GM12878 (cell line): ENCODE measurements around the gene PRPS1. TPM values are rescaled to one million over a fixed set of nuclear protein-coding genes. Genes with fewer than 3 reads are reported as not detected.

Experiments
- ATAC-seq: fragments of 200-7000 bp; cut with Tn5 transposase; 3 replicates; pipeline ENCODE4 v1.9.1; 2020; ENCODE audit warnings: mild to moderate bottlenecking, moderate library complexity
- BruUV-seq: library from RNA; stranded (reverse); fragments of 400-500 nt; replicated peaks from 2 replicates; lab custom pipeline; 2021; lab: Mats Ljungman, UMichigan
- CTCF ChIA-PET: fragments of 300-600 bp; sonication (Branson Sonifier 250); formaldehyde crosslinking; extraction: SDS; loops from one replicate; lab custom pipeline; 2021; ENCODE audit warnings: inconsistent platforms; lab: Yijun Ruan, JAX
- POLR2A ChIA-PET: fragments of 350-600 bp; formaldehyde crosslinking; extraction: SDS; loops from one replicate; lab custom pipeline; 2021; ENCODE audit warnings: inconsistent platforms; lab: Charles Lee
- RAD21 ChIA-PET: fragments of 300-600 bp; sonication (Branson Sonifier 250); formaldehyde crosslinking; loops from one replicate; lab custom pipeline; 2023; ENCODE audit warnings: antibody characterized with exemption; ENCODE audit not compliant: unreplicated experiment; lab: Charles Lee
- SMC1A ChIA-PET: fragments of 300-600 bp; sonication (Branson Sonifier 250); formaldehyde crosslinking; loops from one replicate; lab custom pipeline; 2023; ENCODE audit not compliant: unreplicated experiment, uncharacterized antibody; lab: Charles Lee
- DNase-seq: peaks from one replicate; pipeline ENCODE4 v3.0.0-alpha.2; 2011; ENCODE audit warnings: low read depth, low spot score
- FAIRE-seq: peaks from 3 replicates; lab custom pipeline; 2011; peaks lifted over from hg19 to GRCh38; lab: Jason Lieb, UNC
- H2AFZ ChIP-seq: 2 replicates; pipeline ENCODE4 v1.6.0; 2011; ENCODE audit warnings: low read depth, low read length, control low read depth; ENCODE audit not compliant: control insufficient read depth
- H3K27ac ChIP-seq: 2 replicates; pipeline ENCODE4 v1.5.1; 2011; ENCODE audit warnings: control low read depth; ENCODE audit not compliant: control insufficient read depth, insufficient read depth
- H3K27me3 ChIP-seq, 2 experiments: replicated peaks in 1 of 2; 2 replicates each; pipeline versions ENCODE4 v1.6.0 to v1.6.1; 2011; ENCODE audit warnings: low read length in 1 of 2; ENCODE audit not compliant: control insufficient read depth in 2 of 2, insufficient read depth in 2 of 2
- H3K36me3 ChIP-seq, 2 experiments: 2 replicates each; pipeline ENCODE4 v1.5.1; 2011; ENCODE audit warnings: low read length in 1 of 2; ENCODE audit not compliant: control insufficient read depth in 2 of 2, insufficient read depth in 2 of 2
- H3K4me1 ChIP-seq: 2 replicates; pipeline ENCODE4 v1.6.1; 2011; ENCODE audit warnings: mild to moderate bottlenecking, low read length, moderate library complexity, mixed read lengths; ENCODE audit not compliant: control insufficient read depth, insufficient read depth
- H3K4me2 ChIP-seq: 2 replicates; pipeline ENCODE4 v1.6.0; 2011; ENCODE audit warnings: control low read depth; ENCODE audit not compliant: control insufficient read depth, insufficient read depth
- H3K4me3 ChIP-seq: fragments of 200-600 bp; sonication (generic); 2 replicates; pipeline ENCODE4 v1.5.1; 2016
- H3K79me2 ChIP-seq: 2 replicates; pipeline ENCODE4 v1.6.0; 2011; ENCODE audit warnings: low read length; ENCODE audit not compliant: control insufficient read depth, insufficient read depth
- H3K9ac ChIP-seq: 2 replicates; pipeline ENCODE4 v1.8.0; 2011; ENCODE audit warnings: low read length, control low read depth, mixed read lengths; ENCODE audit not compliant: control insufficient read depth, insufficient read depth
- H3K9me3 ChIP-seq: replicated peaks from 3 replicates; pipeline ENCODE4 v1.5.1; 2011; ENCODE audit warnings: mild to moderate bottlenecking, low read length; ENCODE audit not compliant: control insufficient read depth, insufficient read depth
- H4K20me1 ChIP-seq: 2 replicates; pipeline ENCODE4 v1.6.0; 2011; ENCODE audit not compliant: control insufficient read depth, insufficient read depth
- ATF2 ChIP-seq: IDR thresholded peaks from 2 replicates; pipeline ENCODE4 v1.6.1; 2012; ENCODE audit warnings: low read length, inconsistent platforms
- EZH2 ChIP-seq: IDR thresholded peaks from 2 replicates; pipeline ENCODE4 v1.6.1; 2012; ENCODE audit warnings: low read depth, mild to moderate bottlenecking, control low read depth, inconsistent platforms, low read length, borderline replicate concordance; ENCODE audit not compliant: control insufficient read depth
- HSF1 ChIP-seq: fragments of 150-350 bp; IDR thresholded peaks from 2 replicates; pipeline ENCODE4 v1.6.1; 2014; ENCODE audit warnings: mild to moderate bottlenecking, low read depth, low read length
- JUND ChIP-seq: IDR thresholded peaks from 2 replicates; pipeline ENCODE4 v1.6.1; 2012; ENCODE audit warnings: low read depth, mild to moderate bottlenecking, low read length, improper control_type of control experiment, moderate library complexity
- NFYA ChIP-seq: IDR thresholded peaks from 2 replicates; pipeline ENCODE4 v1.6.1; 2011; ENCODE audit warnings: low read depth, mild to moderate bottlenecking, low read length, improper control_type of control experiment, borderline replicate concordance
- NR2F1 ChIP-seq: fragments of 450-650 bp; conservative IDR thresholded peaks from 2 replicates; pipeline ENCODE4 v1.6.1; 2017; ENCODE audit warnings: mild to moderate bottlenecking
- SUPT20H ChIP-seq: IDR thresholded peaks from 2 replicates; pipeline ENCODE4 v1.6.1; 2011; ENCODE audit warnings: low read depth, mild to moderate bottlenecking, low read length, moderate library complexity, borderline replicate concordance; ENCODE audit not compliant: control insufficient read depth
- WGBS: methylation state at CpG from one replicate; pipeline ENCODE4 v1.1.6; 2016; ENCODE audit warnings: low lambda C conversion rate; ENCODE audit not compliant: insufficient replicate concordance, insufficient coverage; ENCODE audit errors: missing lambda C conversion rate; 5-methylcytosine and 5-hydroxymethylcytosine counted together
- in situ Hi-C: fragments of 300-500 bp; cut with MboI; formaldehyde crosslinking; loops from 9 replicates; pipeline ENCODE4 v1.14.3; 2018; ENCODE audit warnings: mixed read lengths
- intact Hi-C: fragments of 100-400 bp; cut with micrococcal nuclease; formaldehyde crosslinking; loops from one replicate; pipeline ENCODE4 v1.14.2; 2022; ENCODE audit not compliant: unreplicated experiment
- polyA plus RNA-seq, 11 experiments: library from polyadenylated mRNA; depleted of rRNA in 4 of 11; unstranded in 6 of 11; stranded (reverse) in 5 of 11; fragments of >200 nt; fragmentation: Nextera tagmentation in 4 of 11; fragmentation: Illumina TruSeq in 1 of 11; extraction: Ambion mirVana in 4 of 11; extraction: Trizol in 1 of 11; gene quantifications; 1 replicate in 1 of 11; 2 replicates in 10 of 11; pipeline versions ENCODE4 v1.2.1 to v1.2.3, GENCODE V29; 2011 to 2016; ENCODE audit warnings: inconsistent platforms in 2 of 11, missing spikeins in 2 of 11, low read depth in 1 of 11
- total RNA-seq, 4 experiments: library from RNA; depleted of rRNA in 3 of 4; stranded (reverse); fragments of >200 nt in 3 of 4; fragmentation: Illumina TruSeq in 1 of 4; extraction: Trizol in 1 of 4; gene quantifications; 2 replicates each; pipeline versions ENCODE4 v1.2.1 to v1.2.3, GENCODE V29; 2013 to 2021

PRPS1 gene
- total and polyA plus RNA-seq, 10 of the 15 experiments (the other 5 are each of a cell fraction or from before 2014, with no cell fraction given) = 26.5 to 86.5 (median 61.1) TPM

DNA sequence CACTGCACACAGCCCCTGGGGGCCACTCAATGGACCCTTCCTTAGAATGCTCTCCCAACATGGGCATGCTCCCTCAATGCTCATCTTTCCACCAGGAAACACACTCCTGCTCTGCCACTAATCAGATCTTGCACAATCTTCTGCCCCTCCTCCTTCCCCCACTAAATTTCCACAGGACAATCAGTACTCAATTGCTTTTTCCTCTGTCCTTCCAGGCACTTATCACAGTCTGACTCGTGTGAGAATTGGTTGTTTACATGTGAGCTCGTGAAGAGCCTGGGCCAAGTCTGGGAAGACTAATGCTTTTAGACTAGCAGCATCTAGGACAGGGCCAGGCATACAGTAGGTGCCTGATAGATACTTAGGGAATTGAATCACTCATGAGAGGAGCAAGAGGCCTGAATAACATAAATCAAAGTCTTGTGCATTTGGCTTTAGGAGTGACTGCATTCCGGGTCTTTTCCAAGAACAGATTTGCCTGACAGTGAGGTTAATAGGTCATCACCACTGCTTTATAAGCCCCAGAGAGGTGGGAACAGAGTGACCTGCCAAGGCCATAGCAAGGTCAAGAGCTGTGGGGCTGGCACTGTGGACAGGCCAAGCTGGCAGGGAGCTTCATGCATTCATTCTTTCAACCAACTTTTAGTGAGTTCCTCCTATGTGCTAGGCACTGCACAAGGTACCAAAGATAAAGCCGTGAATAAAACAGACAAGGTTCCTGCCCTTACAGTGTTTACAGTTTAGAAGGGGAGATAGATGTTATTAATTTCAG is 55.0 kb downstream of the PRPS1 start:
- H3K27me3 ChIP-seq = no peaks in the 10 kb centered on the region; a peak in 1 of 4 replicates
- no peak overlapping the region for H3K27ac ChIP-seq
- DNase-seq (no peak), FAIRE-seq (no peak), ATAC-seq (no peak)
- H3K9me3 ChIP-seq = no peaks in the 10 kb centered on the region
- no TSS peak for BruUV-seq
- WGBS = 58% methylated on average over 4 of the region's 4 CpGs
- intact Hi-C loops = no loop called here
- H3K36me3 ChIP-seq = no peaks in the 10 kb centered on the region
- H3K4me3 ChIP-seq = no peak overlapping the region
- peaks cover 24% of the 10 kb centered on the region for H3K4me1 ChIP-seq
- H4K20me1 ChIP-seq = no peaks in the 10 kb centered on the region
- no peak for TF ChIP-seq NFYA
- TF ChIP-seq SUPT20H = no peak
- no peak for TF ChIP-seq NR2F1
- TF ChIP-seq ATF2 = no peak
- no peak for TF ChIP-seq EZH2
- no peak for TF ChIP-seq JUND
- no peak for TF ChIP-seq HSF1
- no peak overlapping the region for H2AFZ ChIP-seq
- ChIA-PET RAD21 (interaction anchor here (1.3 to 2.3 kb wide), 3 partner anchors 9 to 32 kb away, joined by 3 to 8 read pairs (median 8); no protein-coding TSS in a partner anchor), SMC1A (interaction anchor here (0.9 to 5.9 kb wide), 3 partner anchors 29 to 46 kb away, joined by 3 to 42 read pairs (median 3); no protein-coding TSS in a partner anchor), CTCF (interaction anchor here (0.9 to 1.8 kb wide), 2 partner anchors 10 to 28 kb away, joined by 4 to 5 read pairs; no protein-coding TSS in a partner anchor), POLR2A (interaction anchor here (1.0 kb wide), 1 partner anchor 8 kb away, joined by 3 read pairs; no protein-coding TSS in a partner anchor)
- no peak overlapping the region for H3K4me2 ChIP-seq
- in situ Hi-C loops = no loop called here
- no peaks in the 10 kb centered on the region for H3K79me2 ChIP-seq
- H3K9ac ChIP-seq = no peak overlapping the region
